Dermis microvascular lymphatic vessel endothelial cell (primary cell): ENCODE data around the gene ANP32E. TPM values are rescaled to one million over a fixed set of nuclear protein-coding genes. Genes with fewer than 3 reads are reported as not detected.
"Not testable (repeated sequence)": the region's sequence is repeated elsewhere in the genome, so short reads cannot be mapped to it uniquely, and the experiment has no call there.

ENCODE experiments used
- DNase-seq, 2 donors: peaks; one replicate each; pipeline versions ENCODE4 v3.0.0 to v3.0.0-alpha.2; 2010; ENCODE audit warnings: low read depth in 2 of 2
- total RNA-seq: library from RNA; depleted of rRNA; stranded (reverse); fragments of >200 nt; gene quantifications from 2 replicates; pipeline ENCODE4 v1.2.1, GENCODE V29; 2014

ANP32E gene
- total RNA-seq, 1 donor from 2014 or later = 23.2 TPM

DNA sequence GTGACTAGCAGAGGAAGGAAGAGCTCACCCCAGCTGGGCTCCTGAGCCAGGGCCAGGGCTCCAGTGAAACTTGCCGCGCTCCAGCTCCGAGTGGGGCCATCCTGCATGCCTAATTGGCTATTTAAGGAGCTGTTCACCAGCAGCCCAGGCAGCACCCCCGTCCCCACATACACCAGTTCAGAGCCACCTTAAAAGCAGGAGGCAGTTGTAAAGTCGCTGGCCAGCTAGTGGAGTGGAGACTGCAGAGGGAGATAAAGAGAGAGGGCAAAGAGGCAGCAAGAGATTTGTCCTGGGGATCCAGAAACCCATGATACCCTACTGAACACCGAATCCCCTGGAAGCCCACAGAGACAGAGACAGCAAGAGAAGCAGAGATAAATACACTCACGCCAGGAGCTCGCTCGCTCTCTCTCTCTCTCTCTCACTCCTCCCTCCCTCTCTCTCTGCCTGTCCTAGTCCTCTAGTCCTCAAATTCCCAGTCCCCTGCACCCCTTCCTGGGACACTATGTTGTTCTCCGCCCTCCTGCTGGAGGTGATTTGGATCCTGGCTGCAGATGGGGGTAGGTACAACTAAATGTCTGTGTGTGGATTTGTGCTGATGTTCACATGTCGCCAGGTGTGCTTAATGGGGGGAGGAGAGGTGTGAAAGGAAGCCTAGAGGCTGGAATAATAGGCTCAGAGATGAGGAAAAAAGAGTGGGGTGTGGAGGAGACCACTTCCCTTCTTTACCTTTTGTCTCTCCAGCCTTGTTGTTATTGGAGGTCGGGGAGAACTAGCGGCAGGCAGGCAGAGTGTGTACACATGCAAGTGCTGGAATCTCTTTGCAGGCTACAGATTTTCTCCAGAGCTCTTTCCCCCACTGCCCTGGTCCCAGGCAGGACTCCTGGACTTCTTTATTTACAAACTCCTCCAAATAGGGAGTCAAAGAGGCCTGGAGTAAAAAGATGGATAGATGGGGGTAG lies 22.0 kb upstream of the ANP32E start, which contains the start of gene CA14:
Gene CA14, plus strand, starts transcription at position 151 of the 962 bp plus-strand sequence. Its CDS starts 355 bp downstream, at position 506.
- no peak for DNase-seq

DNA sequence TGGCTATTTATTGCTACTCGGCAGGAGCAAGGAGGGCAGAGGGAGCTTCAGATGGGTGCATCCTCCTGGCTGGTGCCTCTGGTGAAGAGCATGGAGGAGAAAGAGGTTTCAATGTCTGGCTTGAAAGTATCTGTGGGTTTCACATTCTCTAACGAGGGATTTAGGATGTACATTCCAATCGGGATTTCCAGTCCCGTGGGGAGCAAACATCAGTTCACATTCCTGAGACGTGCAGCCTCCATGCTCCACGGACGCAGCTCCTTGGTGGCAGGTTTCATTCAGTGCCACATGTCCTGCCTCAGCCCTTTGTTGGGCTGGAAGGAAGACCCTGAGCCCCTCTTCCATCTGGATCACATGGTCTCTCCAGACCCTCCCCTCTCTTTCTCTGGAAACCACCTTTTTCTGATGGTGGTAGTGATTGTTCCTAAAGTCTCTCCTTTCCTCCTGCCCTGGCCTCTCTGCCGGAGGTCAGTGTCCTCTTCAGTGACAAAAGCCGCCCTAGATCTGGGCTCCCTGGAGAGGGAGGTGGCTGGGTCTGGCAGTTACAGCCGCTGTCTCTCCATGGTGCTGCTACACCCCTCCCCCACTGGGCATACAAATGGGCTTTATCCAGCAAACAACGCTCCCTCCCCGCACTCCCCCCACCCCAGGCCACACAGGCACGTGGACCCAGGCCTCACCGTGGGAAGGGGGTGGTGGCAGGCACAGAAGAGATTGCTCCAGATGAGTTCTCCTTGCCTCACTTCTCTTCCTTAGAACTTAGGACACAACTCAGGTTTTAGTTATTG lies 20.8 kb upstream of the ANP32E start:
- DNase-seq = no peak

DNA sequence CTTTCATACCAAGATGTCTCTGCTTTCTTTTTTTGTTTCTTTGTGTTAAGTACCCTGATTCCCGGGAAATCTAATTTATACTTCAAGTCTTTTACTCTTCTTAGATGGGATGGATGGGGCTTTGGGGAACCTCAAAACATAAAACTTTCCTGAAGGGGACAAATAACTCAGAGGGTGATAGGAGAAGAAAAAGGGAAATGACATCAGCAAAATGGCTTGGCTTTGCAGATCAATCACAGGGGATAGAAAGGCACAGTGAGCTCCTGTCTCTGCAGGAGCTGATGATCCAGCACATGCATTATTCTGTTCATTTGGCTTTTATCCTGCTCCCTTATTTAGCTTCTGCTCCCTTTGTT lies 20.3 kb upstream of the ANP32E start:
- DNase-seq = no peak

DNA sequence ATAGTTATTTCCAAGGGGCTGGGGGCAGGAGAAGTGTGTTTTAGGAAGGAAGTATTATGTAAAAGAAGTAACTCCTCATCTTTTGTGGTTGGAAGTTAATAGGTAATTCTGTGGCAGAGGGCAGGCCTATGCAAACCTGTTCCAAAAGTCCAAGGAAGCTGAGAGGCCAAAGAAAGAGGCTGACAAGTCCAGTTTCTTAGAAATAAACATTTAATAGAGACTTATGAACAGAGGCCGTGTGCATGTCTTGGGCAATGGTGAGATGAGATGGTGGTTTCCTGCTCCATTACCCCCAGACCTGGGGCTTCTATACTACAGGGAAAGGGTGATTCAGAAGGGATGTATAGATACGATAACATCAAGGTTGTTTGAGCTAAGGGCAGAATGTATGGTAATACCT lies 14.0 kb upstream of the ANP32E start:
- no peak for DNase-seq

DNA sequence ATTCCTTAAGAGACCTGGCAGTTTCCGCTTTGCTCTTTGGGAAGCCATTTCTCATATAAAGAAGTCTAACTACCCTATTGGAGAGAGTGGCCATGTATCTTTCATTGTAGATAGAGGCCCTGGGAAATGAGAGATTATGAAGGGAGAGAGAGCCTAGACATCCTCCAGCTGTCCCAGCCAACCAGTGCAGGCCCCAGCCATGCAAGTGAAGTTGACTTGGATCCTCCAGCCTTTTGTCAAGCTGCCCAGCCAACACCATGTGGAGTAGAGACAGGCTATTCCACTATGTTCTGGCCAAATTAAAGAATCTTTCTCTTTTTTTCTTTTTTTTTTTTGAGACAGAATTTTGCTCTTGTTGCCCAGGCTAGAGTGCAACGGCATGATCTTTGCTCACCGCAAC lies 7.1 kb upstream of the ANP32E start:
- no peak for DNase-seq

DNA sequence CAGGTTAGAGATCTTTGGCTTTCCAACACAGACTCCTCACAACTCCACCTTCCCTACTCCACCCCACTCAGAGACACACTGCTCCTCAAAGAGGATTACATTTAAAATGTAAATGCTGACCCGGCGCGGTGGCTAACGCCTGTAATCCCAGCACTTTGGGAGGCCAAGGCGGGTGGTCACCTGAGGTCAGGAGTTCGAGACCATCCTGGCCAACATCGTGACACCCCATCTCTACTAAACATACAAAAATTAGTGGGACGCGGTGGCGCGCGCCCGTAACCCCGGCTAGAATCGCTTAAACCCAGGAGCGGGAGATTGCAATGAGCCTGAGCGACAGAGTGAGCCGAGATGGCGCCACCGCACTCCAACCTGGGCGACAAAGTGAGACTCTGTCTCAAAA lies 1.8 kb upstream of the ANP32E start:
- no peak for DNase-seq

DNA sequence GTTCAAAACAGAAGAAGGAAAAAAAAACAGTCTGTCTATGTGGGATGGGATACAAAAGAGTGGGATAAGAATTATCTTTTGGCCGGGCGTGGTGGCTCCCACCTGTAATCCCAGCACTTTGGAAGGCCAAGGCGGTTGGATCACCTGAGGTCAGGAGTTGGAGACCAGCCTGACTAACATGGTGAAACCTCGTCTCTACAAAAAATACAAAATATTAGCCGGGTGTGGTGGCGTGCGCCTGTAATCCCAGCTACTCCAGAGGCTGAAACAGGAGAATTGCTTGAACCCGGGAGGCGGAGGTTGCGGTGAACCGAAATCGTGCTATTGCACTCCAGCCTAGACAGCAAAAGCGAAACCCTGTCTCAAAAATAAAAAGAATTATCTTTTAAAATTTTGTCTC lies 1.3 kb upstream of the ANP32E start:
- not testable (repeated sequence) for DNase-seq

DNA sequence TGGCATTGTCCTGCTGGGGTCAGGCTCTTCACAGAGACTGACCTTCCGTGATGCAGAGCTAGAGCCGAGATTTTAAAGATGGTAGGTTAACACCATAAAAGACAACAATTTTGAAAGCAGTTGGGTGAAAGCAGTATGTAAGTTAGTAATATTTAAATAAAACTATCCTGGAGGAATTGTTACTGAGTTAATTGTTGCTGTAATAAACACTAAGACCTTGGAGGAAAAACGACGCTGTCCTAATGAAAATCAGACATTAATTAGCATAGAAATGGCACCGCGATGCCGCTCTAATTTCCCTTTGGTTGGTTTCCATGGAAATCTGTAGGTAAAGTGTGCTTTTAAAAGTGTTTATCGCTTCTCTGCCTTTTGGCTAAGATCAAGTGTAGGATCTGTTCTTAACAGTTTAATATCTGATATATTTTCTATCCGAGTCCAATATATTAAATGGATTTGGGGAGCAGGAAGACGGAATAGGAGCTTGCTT lies 745 bp upstream of the ANP32E start:
- no peak for DNase-seq

DNA sequence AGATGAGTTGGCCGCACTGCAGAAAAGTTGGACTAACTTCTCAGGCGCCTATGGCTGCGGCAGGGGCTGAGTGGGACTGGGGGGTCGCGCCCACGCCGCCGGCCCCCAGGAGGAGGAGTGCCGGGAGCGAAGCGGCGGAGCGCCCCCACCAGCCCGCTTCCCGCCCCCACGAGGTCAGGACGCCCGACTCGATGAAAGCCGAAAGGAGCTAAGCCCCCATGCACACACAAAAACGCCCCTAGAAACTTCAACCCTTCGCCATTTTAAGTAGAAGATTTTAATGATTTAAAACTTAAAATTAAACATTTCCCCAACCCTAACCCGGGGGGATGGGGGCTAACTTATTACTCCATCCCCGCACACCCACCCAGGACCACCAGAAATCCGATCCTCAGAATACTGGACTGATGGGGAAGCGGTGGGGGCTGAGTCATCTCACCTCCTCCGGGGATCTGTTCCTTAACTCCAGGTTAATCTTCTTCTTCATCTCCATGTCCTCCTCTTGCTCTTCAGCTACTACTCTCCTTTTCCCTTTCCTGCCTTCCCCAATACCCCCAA lies 539 bp downstream of the ANP32E start:
- peak in 1 of 2 donors; percentile 37 for DNase-seq

DNA sequence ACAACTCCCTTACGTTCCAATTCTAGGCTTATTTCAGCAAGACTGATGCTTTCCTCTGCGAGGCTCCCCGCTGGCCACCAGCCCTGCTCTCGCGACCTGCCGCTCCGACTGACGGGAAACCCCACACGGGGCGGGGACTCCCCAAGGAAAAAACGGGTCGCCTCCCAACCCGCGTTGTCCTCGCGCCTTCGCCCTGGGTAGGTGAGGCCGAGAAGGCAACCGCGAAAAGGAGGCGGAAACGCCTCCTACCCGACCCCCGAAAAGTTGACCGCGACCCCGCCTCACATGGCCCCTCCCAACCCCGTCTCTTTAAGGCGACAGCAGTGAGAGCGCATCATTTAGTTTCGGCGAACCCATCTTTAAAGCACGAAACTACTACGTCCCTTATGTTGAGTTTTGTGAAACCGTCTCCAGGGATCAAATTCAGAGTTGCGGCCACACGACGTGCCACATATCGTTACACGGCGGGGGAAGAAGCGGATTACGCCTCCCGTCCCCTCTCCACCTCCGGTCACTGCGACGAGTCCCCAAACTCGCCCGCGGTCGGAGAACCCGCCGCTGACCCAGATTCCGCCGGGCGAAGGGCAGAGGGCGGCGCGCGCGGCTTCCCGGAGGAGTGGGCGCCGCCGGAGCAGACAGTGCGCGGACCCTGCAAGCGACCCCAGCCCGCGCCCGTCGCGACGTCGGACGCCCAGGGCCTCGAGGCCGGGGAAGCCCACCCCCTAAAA lies 1.2 kb downstream of the ANP32E start:
- DNase-seq = peak in 1 of 2 donors; percentile 69

DNA sequence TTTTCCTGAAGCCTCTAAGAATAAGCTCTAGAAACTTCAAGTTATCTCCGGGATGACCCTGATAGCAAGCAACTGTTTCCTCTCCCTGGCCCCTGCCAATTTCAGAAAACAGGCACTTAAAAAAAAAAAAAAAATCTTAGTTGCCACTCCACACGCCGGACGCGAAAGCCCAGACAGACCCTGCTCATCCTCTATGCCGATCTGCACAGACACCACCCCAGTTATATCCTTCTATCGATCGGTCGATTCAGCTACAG lies 1.7 kb downstream of the ANP32E start:
- no peak for DNase-seq

DNA sequence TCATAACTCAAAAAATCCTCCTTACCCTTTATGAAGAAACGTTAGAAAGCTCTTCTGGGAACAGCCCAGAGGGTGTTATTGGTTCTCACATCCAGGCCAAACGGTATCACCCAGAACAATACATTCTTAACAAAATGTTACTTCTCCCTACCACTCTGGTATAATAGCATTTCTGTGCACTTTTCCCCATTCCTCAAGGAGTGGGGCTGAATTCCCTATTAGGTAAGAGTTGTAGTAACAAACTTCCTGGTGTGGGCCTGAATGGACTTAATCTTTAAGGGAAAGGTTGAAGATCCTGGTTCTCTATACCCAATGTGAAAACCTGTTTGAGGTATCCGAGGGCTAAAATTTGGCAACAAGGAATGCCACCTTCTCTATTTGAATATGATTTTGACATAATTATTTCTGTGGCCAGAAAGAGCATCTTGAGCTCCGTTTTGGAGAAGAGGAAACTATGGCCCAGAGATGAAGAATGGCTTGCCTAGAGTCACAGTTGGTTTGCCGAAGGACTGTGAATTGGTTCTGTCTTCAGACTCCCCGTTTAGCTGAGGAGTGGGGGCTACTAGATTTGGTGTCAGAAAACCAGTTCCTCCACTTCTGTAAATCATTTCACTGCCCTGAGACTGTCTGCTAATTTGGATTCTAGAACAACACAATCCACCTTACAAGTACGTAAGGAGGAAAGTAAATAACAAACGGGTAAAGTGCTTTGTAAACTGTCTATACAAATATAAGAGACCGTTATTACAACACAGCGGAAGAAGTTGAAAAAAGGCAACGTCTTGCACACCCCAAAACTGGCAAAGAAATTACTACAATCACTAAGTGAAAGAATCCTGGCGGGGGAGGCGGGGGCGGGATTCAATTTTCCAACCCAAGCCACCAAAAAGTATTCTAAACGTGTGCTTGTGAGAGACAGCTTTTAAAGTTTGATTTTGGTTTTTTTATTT lies 2.3 kb downstream of the ANP32E start:
- DNase-seq = no peak

DNA sequence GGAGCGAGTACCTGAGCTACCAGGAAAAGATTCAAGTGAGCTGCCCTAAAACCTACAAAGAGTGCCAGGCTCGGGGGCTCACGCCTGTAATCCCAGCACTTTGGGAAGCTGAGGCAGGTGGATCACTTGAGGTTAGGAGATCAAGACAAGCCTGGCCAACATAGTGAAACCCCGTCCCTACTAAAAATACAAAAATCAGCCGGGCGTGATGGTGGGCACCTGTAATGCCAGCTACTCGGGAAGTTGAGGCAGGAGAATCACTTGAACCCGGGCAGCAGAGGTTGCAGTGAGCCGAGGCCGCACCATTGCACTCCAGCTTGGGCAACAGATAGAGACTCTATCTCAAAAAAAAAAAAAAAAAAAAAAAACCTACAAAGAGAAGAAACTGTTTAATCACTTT lies 3.0 kb downstream of the ANP32E start:
- not testable (repeated sequence) for DNase-seq

DNA sequence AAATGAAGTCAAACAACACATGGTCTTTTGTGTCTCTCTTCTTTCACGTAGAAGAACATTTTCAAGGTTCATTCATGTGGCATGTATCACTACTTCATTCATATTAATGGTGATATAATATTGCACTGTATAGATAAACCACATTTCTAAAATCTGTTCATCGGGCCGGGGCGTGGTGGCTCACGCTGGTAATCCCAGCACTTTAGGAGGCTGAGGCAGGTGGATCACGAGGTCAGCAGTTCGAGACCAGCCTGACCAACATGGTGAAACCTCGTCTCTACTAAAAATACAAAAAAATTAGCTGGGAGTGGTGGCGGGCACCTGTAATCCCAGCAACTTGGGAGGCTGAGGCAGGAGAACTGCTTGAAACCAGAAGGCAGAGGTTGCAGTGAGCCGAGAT lies 7.7 kb downstream of the ANP32E start:
- DNase-seq = not testable (repeated sequence)

DNA sequence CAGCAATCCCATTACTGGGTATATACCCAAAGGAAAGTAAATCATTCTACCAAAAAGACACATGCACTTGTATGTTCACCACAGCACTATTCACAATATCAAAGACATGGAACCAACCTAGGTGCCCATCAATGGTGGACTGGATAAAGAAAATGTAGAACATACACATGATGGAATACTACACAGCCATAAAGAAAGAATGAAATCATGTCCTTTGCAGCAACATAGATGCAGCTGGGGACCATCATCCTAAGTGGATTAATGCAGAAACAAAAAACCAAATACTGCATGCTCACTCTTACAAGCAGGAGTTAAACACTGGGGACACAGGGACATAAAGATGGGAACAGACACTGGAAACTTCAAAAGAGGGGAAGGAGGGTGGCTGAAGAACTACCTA lies 8.7 kb downstream of the ANP32E start:
- no peak for DNase-seq

DNA sequence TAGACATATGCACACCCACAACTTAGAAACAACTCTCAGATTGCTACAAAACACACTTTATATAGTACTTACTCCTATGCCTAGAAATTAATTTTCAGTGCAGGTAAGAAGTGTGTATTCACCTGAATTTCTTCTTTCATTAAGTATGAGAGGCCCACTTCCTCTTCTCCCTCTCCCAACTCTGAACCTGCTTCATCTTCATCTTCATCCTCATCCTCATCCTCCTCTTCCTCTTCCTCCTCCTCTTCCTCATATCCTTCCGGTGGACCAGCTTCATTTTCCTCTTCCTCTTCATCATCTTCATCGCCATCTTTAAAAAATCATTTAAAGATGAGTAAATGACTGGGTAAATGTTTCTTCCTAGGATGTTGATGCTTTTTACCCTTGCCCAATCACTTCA lies 9.4 kb downstream of the ANP32E start:
- no peak for DNase-seq

DNA sequence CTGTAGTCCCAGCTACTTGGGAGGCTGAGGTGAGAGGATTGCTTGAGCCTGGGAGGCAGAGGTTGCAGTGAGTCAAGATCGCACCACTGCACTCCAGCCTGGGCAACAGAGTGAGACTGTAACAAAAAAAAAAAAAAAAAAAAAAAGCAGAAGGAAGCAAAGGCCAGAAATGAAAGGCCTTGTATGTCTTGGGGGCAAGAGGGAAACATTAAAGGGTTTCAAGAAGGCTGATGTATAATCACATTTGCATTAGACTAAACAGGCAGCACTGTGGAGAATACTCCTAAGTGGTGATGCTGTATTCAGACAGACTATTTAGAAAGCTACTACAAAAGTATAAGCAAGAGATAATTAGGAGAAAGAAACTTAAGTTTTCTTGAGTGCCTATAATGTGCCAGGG lies 10.4 kb downstream of the ANP32E start:
- no peak for DNase-seq

DNA sequence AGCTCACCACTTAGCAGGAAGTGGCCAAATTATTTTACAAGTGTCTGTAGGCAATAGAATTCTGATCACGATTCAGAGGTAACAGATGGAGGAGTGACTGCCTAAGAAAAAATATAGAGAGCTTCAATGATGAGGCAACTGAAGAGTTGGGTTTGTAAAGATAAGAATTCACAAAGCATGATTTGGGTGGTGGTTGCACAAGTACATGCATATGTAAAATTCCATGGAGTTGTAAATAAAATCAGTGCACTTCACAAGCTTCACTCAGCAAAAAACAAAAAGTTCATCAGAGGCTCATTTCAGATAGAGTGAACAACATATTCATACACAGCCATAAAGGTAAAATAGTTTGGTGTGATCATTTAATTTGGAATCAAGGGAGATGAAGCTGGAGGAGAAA lies 10.9 kb downstream of the ANP32E start:
- DNase-seq = no peak

DNA sequence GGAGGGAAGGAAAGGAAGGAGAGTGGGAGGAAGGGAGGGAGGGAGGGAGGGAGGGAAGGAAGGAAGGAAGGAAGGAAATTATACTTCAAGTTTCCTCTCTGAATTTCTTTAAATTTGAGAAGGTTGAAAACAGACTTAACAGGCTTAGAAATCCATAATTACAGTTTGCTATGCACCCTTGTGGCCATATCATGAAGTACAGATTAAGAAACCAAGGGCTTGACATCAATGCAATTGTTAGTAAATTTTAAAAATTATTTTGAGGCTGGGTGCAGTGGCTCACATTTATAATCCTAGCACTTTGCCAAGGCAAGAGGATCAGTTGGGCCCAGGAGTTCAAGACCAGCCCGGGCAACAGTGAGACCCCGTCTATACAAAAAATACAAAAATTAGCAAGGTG lies 14.4 kb downstream of the ANP32E start:
- DNase-seq = peak in 1 of 2 donors; percentile 9

DNA sequence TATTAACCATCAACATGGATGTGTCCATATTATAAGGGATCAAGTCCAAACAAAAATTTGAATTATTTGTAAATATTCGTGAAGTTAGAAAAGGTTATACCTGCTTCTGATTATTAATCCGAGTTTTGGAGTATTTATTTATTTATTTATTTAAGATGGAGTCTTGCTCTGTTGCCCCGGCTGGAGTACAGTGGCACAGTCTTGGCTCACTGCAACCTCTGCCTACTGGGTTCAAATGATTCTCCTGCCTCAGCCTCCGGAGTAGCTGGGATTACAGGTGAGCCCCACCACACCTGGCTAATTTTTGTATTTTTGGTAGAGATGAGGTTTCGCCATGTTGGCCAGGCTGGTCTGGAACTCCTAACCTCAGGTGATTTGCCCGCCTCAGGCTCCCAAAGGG lies 20.1 kb downstream of the ANP32E start:
- DNase-seq = not testable (repeated sequence)
